Measurements from ENCODE around the gene RASL12. TPM values are rescaled to one million over a fixed set of nuclear protein-coding genes. Genes with fewer than 3 reads are reported as not detected.

RASL12 gene
- total and polyA plus RNA-seq, 2 of the 8 experiments (the other 6 are each of a cell fraction or from before 2014, with no cell fraction given), result 9.5 to 10.3 TPM

GRCh38 chr15:65052956-65053355 is 14.8 kb downstream of the RASL12 start:
- FAIRE-seq, result no peak
- CTCF ChIA-PET (ENCODE audit: partially characterized antibody), result interaction anchor here (0.7 to 33.2 kb wide), 9 partner anchors 10 to 624 kb away, joined by 3 to 1213 read pairs (median 39); partner anchors contain the start of genes KBTBD13, RASL12, SLC51B and UBAP1L
- POLR2A ChIA-PET (ENCODE audit: partially characterized antibody), result interaction anchor here (1.3 to 1.5 kb wide), 2 partner anchors 15 to 61 kb away, joined by 3 to 4 read pairs; partner anchors contain the start of gene RASL12

More at GRCh38 chr15:65052956-65053355, 14.8 kb downstream of the RASL12 start:
- Histone ChIP-seq H2AK5ac (ENCODE audit: low read depth, low read length) (no peak overlapping the region), H2AFZ (ENCODE audit: low read length) (no peak overlapping the region), H3K9me3 (ENCODE audit: insufficient read depth in 2 of 2, low read depth in 1 of 2, low read length in 1 of 2) (no peaks in the 10 kb centered on the region), H3K18ac (ENCODE audit: extremely low read depth, low read length) (no peak overlapping the region), H4K8ac (ENCODE audit: extremely low read depth, insufficient read depth, low read length) (no peak overlapping the region), H2BK20ac (ENCODE audit: low read length) (no peak overlapping the region), H3K79me1 (ENCODE audit: low read depth, low read length) (no peaks in the 10 kb centered on the region), H2BK5ac (ENCODE audit: low read depth, low read length) (no peak overlapping the region), H3K9ac (replicated peaks in 1 of 4; ENCODE audit: extremely low read depth in 1 of 4, low read depth in 3 of 4, low read length in 3 of 4) (no peak overlapping the region), H3K27me3 (replicated peaks in 1 of 4; ENCODE audit: control insufficient read depth in 3 of 4, extremely low read depth in 1 of 4, insufficient read depth in 3 of 4, low read length in 3 of 4) (no peaks in the 10 kb centered on the region; a peak in 2 of 7 replicates), H2BK120ac (replicated peaks; ENCODE audit: low read depth, low read length) (no peak overlapping the region), H3K79me2 (ENCODE audit: control insufficient read depth in 1 of 2, insufficient read depth in 2 of 2, low read length in 2 of 2) (no peaks in the 10 kb centered on the region), H4K20me1 (replicated peaks in 1 of 2; ENCODE audit: control insufficient read depth in 1 of 2, insufficient read depth in 2 of 2, low read length in 2 of 2) (no peaks in the 10 kb centered on the region), H3K14ac (ENCODE audit: insufficient read length) (no peak overlapping the region), H2BK15ac (ENCODE audit: low read length) (no peak overlapping the region), H3K56ac (replicated peaks; ENCODE audit: insufficient read length, low read depth, low read length) (no peak overlapping the region), H3K4me2 (ENCODE audit: insufficient read depth in 1 of 2, low read depth in 2 of 2, low read length in 2 of 2) (no peak overlapping the region), H2BK12ac (ENCODE audit: low read depth, low read length) (no peak overlapping the region), H3K4me1 (replicated peaks in 1 of 4; ENCODE audit: control insufficient read depth in 3 of 4, insufficient read depth in 4 of 4, low read length in 3 of 4) (no peaks in the 10 kb centered on the region), H3K4me3 (ENCODE audit: extremely low read depth in 1 of 4, insufficient read depth in 2 of 4, low read depth in 3 of 4, low read length in 4 of 4) (no peak overlapping the region), H4K91ac (replicated peaks; ENCODE audit: insufficient read length, low read length) (no peak overlapping the region), H3K23ac (ENCODE audit: insufficient read length) (no peak overlapping the region), H3K4ac (replicated peaks; ENCODE audit: insufficient read length, low read depth, low read length) (no peak overlapping the region), H3K36me3 (ENCODE audit: control insufficient read depth in 2 of 4, insufficient read depth in 4 of 4, low read length in 3 of 4) (no peaks in the 10 kb centered on the region; a peak in 1 of 8 replicates), H3K27ac (ENCODE audit: low read depth, low read length) (no peak overlapping the region), H4K5ac (ENCODE audit: insufficient read length, low read depth, low read length) (no peak overlapping the region), H3K23me2 (ENCODE audit: low read depth, low read length) (no peaks in the 10 kb centered on the region)
- TF ChIP-seq ASH2L (IDR thresholded peaks at IDR 0.05; ENCODE audit: low read length) (no peak), EGR1 (IDR thresholded peaks at IDR 0.05; ENCODE audit: borderline replicate concordance, low read depth, low read length) (no peak), PHF8 (conservative IDR thresholded peaks at IDR 0.05; ENCODE audit: low read depth, low read length) (no peak)
- no peak for DNase-seq (ENCODE audit: low read depth in 1 of 2, low spot score in 2 of 2)
- 85% methylated on average over 2 of the region's 2 CpGs; no CpG with 5 or more reads in 1 of the 2 experiments for WGBS, 2 experiments (ENCODE audit: extremely low coverage in 1 of 2, insufficient coverage in 1 of 2, insufficient read length in 1 of 2, insufficient replicate concordance in 2 of 2, low coverage in 1 of 2, low lambda C conversion rate in 2 of 2, missing lambda C conversion rate in 1 of 2)
